Tibial nerve (tissue), 4 donors: ENCODE data around the gene ABCA7. TPM values are rescaled to one million over a fixed set of nuclear protein-coding genes. Genes with fewer than 3 reads are reported as not detected.
A peak's percentile ranks its signal among the peaks of the same experiment; 100 is the strongest.
"Not testable (repeated sequence)": the region's sequence is repeated elsewhere in the genome, so short reads cannot be mapped to it uniquely, and the experiment has no call there.

ENCODE experiments used
- DNase-seq, 2 donors: peaks; one replicate each; pipeline ENCODE4 v3.0.0-alpha.2; 2019; ENCODE audit warnings: low spot score in 2 of 2
- H3K27ac ChIP-seq, 4 donors: fragments of 200-600 bp; sonication (generic) in 3 of 4; one replicate each; pipeline ENCODE4 v1.5.1; 2017 to 2019; ENCODE audit warnings: mild to moderate bottlenecking in 1 of 4
- H3K27me3 ChIP-seq, 2 donors: fragments of 200-600 bp; sonication (generic) in 1 of 2; one replicate each; pipeline versions ENCODE4 v1.5.1 to v1.6.0; 2017 to 2019
- H3K36me3 ChIP-seq, 3 donors: fragments of 200-600 bp; sonication (generic); one replicate each; pipeline ENCODE4 v1.5.1; 2018 to 2019
- H3K4me1 ChIP-seq, 4 donors: fragments of 200-600 bp; sonication (generic) in 3 of 4; one replicate each; pipeline ENCODE4 v1.5.1; 2017 to 2019
- H3K4me3 ChIP-seq, 4 donors: fragments of 200-600 bp; sonication (generic) in 3 of 4; one replicate each; pipeline ENCODE4 v1.5.1; 2017 to 2019; ENCODE audit warnings: mild to moderate bottlenecking in 1 of 4, moderate library complexity in 1 of 4
- H3K9me3 ChIP-seq, 4 donors: fragments of 200-600 bp; sonication (generic) in 3 of 4; one replicate each; pipeline ENCODE4 v1.5.1; 2017 to 2019
- CTCF ChIP-seq, 5 experiments: fragments of 200-600 bp in 3 of 5; fragments of 450-650 bp in 2 of 5; sonication (generic) in 3 of 5; IDR thresholded peaks; one replicate each; pipeline ENCODE4 v1.5.1; 2016 to 2019; ENCODE audit warnings: antibody characterized with exemption in 5 of 5, mild to moderate bottlenecking in 3 of 5, moderate library complexity in 2 of 5
- EP300 ChIP-seq, 2 donors: sonication (generic); formaldehyde crosslinking; IDR thresholded peaks; one replicate each; pipeline ENCODE4 v1.6.1; 2017; ENCODE audit warnings: antibody characterized with exemption in 2 of 2, mild to moderate bottlenecking in 1 of 2
- POLR2A ChIP-seq, 2 donors: fragments of 450-650 bp; IDR thresholded peaks; one replicate each; pipeline ENCODE4 v1.6.1; 2017; ENCODE audit warnings: antibody characterized with exemption in 2 of 2, mild to moderate bottlenecking in 2 of 2, moderate library complexity in 2 of 2
- WGBS, 2 donors: methylation state at CpG; one replicate each; pipeline ENCODE4 v1.1.5; 2018; 5-methylcytosine and 5-hydroxymethylcytosine counted together
- total RNA-seq, 4 donors: library from RNA; depleted of rRNA; stranded (reverse); fragments of >200 nt; gene quantifications; one replicate each; pipeline ENCODE4 v1.1.0, GENCODE V29; 2016

ABCA7 gene
- total RNA-seq, 4 donors from 2014 or later, result 9.6 to 25.8 (median 13.7) TPM

- no peaks in the 10 kb centered on the region for H3K9me3 ChIP-seq
- H3K4me3 ChIP-seq, result peak within 1 kb of the TSS; percentile 69 to 98 (median 90)
- peak; percentile 96 to 98 for DNase-seq
- peak in 1 of 5 experiments; percentile 28 for TF ChIP-seq CTCF (IDR thresholded peaks at IDR 0.05)
- no peak for TF ChIP-seq EP300 (IDR thresholded peaks at IDR 0.05)
- TF ChIP-seq POLR2A (IDR thresholded peaks at IDR 0.05), result peak in 1 of 2 donors; percentile 78
- peaks cover 0 to 71% (median 50%) of the 10 kb centered on the region in 4 donors for H3K4me1 ChIP-seq
- H3K27ac ChIP-seq, result peak within 1 kb of the TSS; percentile 90 to 96 (median 94)
- no peaks in the 10 kb centered on the region for H3K36me3 ChIP-seq
- WGBS, 2 donors, result 0 to 1% methylated on average over 39 to 52 of the region's 68 CpGs
- peaks cover 0 to 5% of the 10 kb centered on the region in 2 donors for H3K27me3 ChIP-seq
Observed at GRCh38 chr19:1020868-1021425, 19.0 kb upstream of the ABCA7 start, which contains the start of gene TMEM259. Gene TMEM259 (minus strand): TSS chr19:1021123. CDS start chr19:1020996, 127 bp downstream.

GRCh38 chr19:1023883-1024188 lies 16.1 kb upstream of the ABCA7 start:
- not testable (repeated sequence) for H3K27ac ChIP-seq, H3K4me3 ChIP-seq, H3K9me3 ChIP-seq, DNase-seq, H3K36me3 ChIP-seq
- 89 to 90% methylated on average over 5 of the region's 5 CpGs for WGBS, 2 donors
- Histone ChIP-seq H3K4me1 (peaks cover 0 to 69% (median 29%) of the 10 kb centered on the region in 4 donors), H3K27me3 (peaks cover 0 to 25% of the 10 kb centered on the region in 2 donors)

GRCh38 chr19:1025080-1025479 lies 14.8 kb upstream of the ABCA7 start:
- WGBS, 2 donors, result 90 to 95% methylated on average over 6 of the region's 6 CpGs
- not testable (repeated sequence) for DNase-seq, H3K36me3 ChIP-seq, H3K4me3 ChIP-seq, H3K9me3 ChIP-seq, H3K27ac ChIP-seq
- Histone ChIP-seq H3K4me1 (peaks cover 0 to 68% (median 18%) of the 10 kb centered on the region in 4 donors), H3K27me3 (peaks cover 0 to 25% of the 10 kb centered on the region in 2 donors)

- Histone ChIP-seq H3K4me1 (peaks cover 0 to 66% (median 17%) of the 10 kb centered on the region in 4 donors), H3K36me3 (no peaks in the 10 kb centered on the region), H3K27ac (peak within 1 kb of the TSS; percentile 84 to 95 (median 92)), H3K4me3 (peak within 1 kb of the TSS; percentile 61 to 82 (median 72)), H3K9me3 (no peaks in the 10 kb centered on the region), H3K27me3 (peaks cover 0 to 25% of the 10 kb centered on the region in 2 donors)
- DNase-seq, result peak; percentile 61 to 71
- 6 to 10% methylated on average over 32 to 44 of the region's 63 CpGs for WGBS, 2 donors
- peak in 1 of 2 donors; percentile 75 for TF ChIP-seq EP300 (IDR thresholded peaks at IDR 0.05)
- peak in 1 of 2 donors; percentile 85 for TF ChIP-seq POLR2A (IDR thresholded peaks at IDR 0.05)
- TF ChIP-seq CTCF (IDR thresholded peaks at IDR 0.05), result no peak
Observed at GRCh38 chr19:1025960-1026782, 13.7 kb upstream of the ABCA7 start, which contains the start of gene CNN2. Gene CNN2 (plus strand): TSS chr19:1026608. CDS start chr19:1026662, 54 bp downstream.

GRCh38 chr19:1026783-1027649 lies 12.9 kb upstream of the ABCA7 start:
- WGBS, 2 donors, result 0 to 3% methylated on average over 8 to 26 of the region's 36 CpGs
- DNase-seq, result no peak
- Histone ChIP-seq H3K36me3 (peaks cover 0 to 5% (median 0%) of the 10 kb centered on the region in 3 donors), H3K27me3 (peaks cover 0 to 25% of the 10 kb centered on the region in 2 donors), H3K27ac (peak overlapping the region; percentile 84 to 95 (median 92)), H3K4me1 (peaks cover 0 to 57% (median 11%) of the 10 kb centered on the region in 4 donors), H3K9me3 (no peaks in the 10 kb centered on the region), H3K4me3 (peak overlapping the region; percentile 61 to 82 (median 72))
- TF ChIP-seq CTCF (IDR thresholded peaks at IDR 0.05), result no peak
- no peak for TF ChIP-seq EP300 (IDR thresholded peaks at IDR 0.05)
- no peak for TF ChIP-seq POLR2A (IDR thresholded peaks at IDR 0.05)
